K562 (cell line): ENCODE measurements around the gene ANKZF1. TPM values are rescaled to one million over a fixed set of nuclear protein-coding genes. Genes with fewer than 3 reads are reported as not detected.

ENCODE experiments used
- ATAC-seq: fragments of 200-7000 bp; cut with Tn5 transposase; 3 replicates; pipeline ENCODE4 v1.9.1; 2020; ENCODE audit warnings: moderate library complexity
- BruUV-seq: library from RNA; stranded (reverse); fragments of 400-500 nt; replicated peaks from 2 replicates; lab custom pipeline; 2021; lab: Mats Ljungman, UMichigan
- CTCF ChIA-PET: fragments of 300-600 bp; formaldehyde crosslinking; extraction: SDS; loops from one replicate; lab custom pipeline; 2021; ENCODE audit warnings: low intra/inter-chr PET ratio; lab: Yijun Ruan, JAX
- POLR2A ChIA-PET: fragments of 300-600, 350-650 bp; sonication (Branson Sonifier 250); formaldehyde crosslinking; extraction: SDS; loops from one replicate; lab custom pipeline; 2021; ENCODE audit warnings: antibody characterized with exemption, inconsistent platforms; lab: Yijun Ruan, JAX
- DNase-seq, 4 experiments: peaks; one replicate each; pipeline versions ENCODE4 v3.0.0 to v3.0.0-alpha.2; 2011 to 2018; ENCODE audit warnings: low spot score in 3 of 4, mixed read lengths in 3 of 4; ENCODE audit errors: extremely low read depth in 1 of 4
- FAIRE-seq: peaks from 2 replicates; lab custom pipeline; 2011; peaks lifted over from hg19 to GRCh38; lab: Jason Lieb, UNC
- H2AFZ ChIP-seq: 2 replicates; pipeline ENCODE4 v1.6.0; 2011; ENCODE audit warnings: low read depth, low read length, control low read depth, inconsistent platforms
- H3K27ac ChIP-seq: fragments of 200-600 bp; 3 replicates; pipeline ENCODE4 v1.8.0; 2011; ENCODE audit warnings: low read depth, mild to moderate bottlenecking, control low read depth, inconsistent platforms, low read length, moderate library complexity, mixed read lengths; ENCODE audit errors: extremely low read depth
- H3K27me3 ChIP-seq, 2 experiments: fragments of 300-600 bp in 1 of 2; 2 replicates in 1 of 2; 3 replicates in 1 of 2; pipeline versions ENCODE4 v1.6.0 to v1.8.0; 2011; ENCODE audit warnings: inconsistent platforms in 2 of 2, low read length in 2 of 2, mild to moderate bottlenecking in 1 of 2, mixed read lengths in 1 of 2, moderate library complexity in 1 of 2; ENCODE audit not compliant: control insufficient read depth in 2 of 2, insufficient read depth in 2 of 2
- H3K36me3 ChIP-seq: fragments of 300-600 bp; 3 replicates; pipeline ENCODE4 v1.8.0; 2011; ENCODE audit warnings: mild to moderate bottlenecking, low read length, inconsistent platforms; ENCODE audit not compliant: control insufficient read depth, insufficient read depth
- H3K4me1 ChIP-seq, 2 experiments: fragments of 200-600 bp in 1 of 2; replicated peaks in 1 of 2; 2 replicates in 1 of 2; 3 replicates in 1 of 2; pipeline versions ENCODE4 v1.5.1 to v1.8.0; 2011; ENCODE audit warnings: inconsistent platforms in 2 of 2, low read length in 2 of 2, mild to moderate bottlenecking in 1 of 2, mixed read lengths in 1 of 2, moderate library complexity in 1 of 2; ENCODE audit not compliant: control insufficient read depth in 2 of 2, insufficient read depth in 2 of 2
- H3K4me2 ChIP-seq: 2 replicates; pipeline ENCODE4 v1.6.1; 2011; ENCODE audit warnings: low read length, control low read depth, inconsistent platforms, mixed read lengths; ENCODE audit not compliant: insufficient read depth
- H3K4me3 ChIP-seq: fragments of 200-600 bp; sonication (generic), shearing (Covaris generic); 2 replicates; pipeline ENCODE4 v1.5.1; 2016; ENCODE audit warnings: control low read depth, inconsistent platforms
- H3K79me2 ChIP-seq: fragments of 200-600 bp; 3 replicates; pipeline ENCODE4 v1.8.0; 2011; ENCODE audit warnings: low read length, inconsistent platforms; ENCODE audit not compliant: control insufficient read depth, insufficient read depth
- H3K9ac ChIP-seq, 2 experiments: 2 replicates each; pipeline versions ENCODE4 v1.6.0 to v1.6.1; 2011; ENCODE audit warnings: low read depth in 2 of 2, low read length in 2 of 2, control low read depth in 1 of 2, inconsistent platforms in 1 of 2, mild to moderate bottlenecking in 1 of 2, mixed read lengths in 1 of 2; ENCODE audit not compliant: insufficient read depth in 1 of 2
- H3K9me1 ChIP-seq: one replicate; pipeline ENCODE4 v1.6.0; 2011; ENCODE audit warnings: inconsistent platforms, mild to moderate bottlenecking, low read length, moderate library complexity; ENCODE audit not compliant: control insufficient read depth, insufficient read depth
- H3K9me3 ChIP-seq: replicated peaks from 2 replicates; pipeline ENCODE4 v1.5.1; 2011; ENCODE audit warnings: low read depth, low read length, inconsistent platforms; ENCODE audit not compliant: control insufficient read depth, insufficient read depth
- H4K20me1 ChIP-seq: replicated peaks from 2 replicates; pipeline ENCODE4 v1.6.1; 2011; ENCODE audit warnings: low read length, inconsistent platforms, mixed read lengths; ENCODE audit not compliant: control insufficient read depth, insufficient read depth
- CREBBP ChIP-seq: IDR thresholded peaks from one replicate; pipeline ENCODE4 v1.6.1; 2012; ENCODE audit warnings: low read depth, mild to moderate bottlenecking, control low read depth, inconsistent platforms, low read length
- ETV1 ChIP-seq: fragments of 450-650 bp; conservative IDR thresholded peaks from 2 replicates; pipeline ENCODE4 v1.6.1; 2016; ENCODE audit warnings: missing genetic modification characterization, control low read depth, low read depth, missing compliant biosample characterization
- HDGF ChIP-seq: fragments of 450-650 bp; IDR thresholded peaks from 2 replicates; pipeline ENCODE4 v1.6.1; 2016
- NR3C1 ChIP-seq: sonication (generic); formaldehyde crosslinking; IDR thresholded peaks from 2 replicates; pipeline ENCODE4 v1.8.1; 2022; ENCODE audit warnings: missing genetic modification reagents
- PCBP2 ChIP-seq: fragments of 200-400 bp; formaldehyde crosslinking; IDR thresholded peaks from 2 replicates; pipeline ENCODE4 v1.6.1; 2018; ENCODE audit warnings: low read length, low read depth, mild to moderate bottlenecking, moderate library complexity; ENCODE audit not compliant: poor library complexity, severe bottlenecking
- POLR2G ChIP-seq: fragments of 200-400 bp; formaldehyde crosslinking; IDR thresholded peaks from 2 replicates; pipeline ENCODE4 v1.6.1; 2017; ENCODE audit warnings: low read depth, mild to moderate bottlenecking, antibody characterized with exemption, low read length, moderate library complexity
- SOX6 ChIP-seq: fragments of 450-650 bp; IDR thresholded peaks from 2 replicates; pipeline ENCODE4 v1.6.1; 2014; ENCODE audit warnings: mild to moderate bottlenecking
- SRF ChIP-seq, 2 experiments: fragments of 250-450, 450-650 bp in 1 of 2; sonication (Bioruptor Pico) in 1 of 2; sonication (generic) in 1 of 2; formaldehyde crosslinking; IDR thresholded peaks; 2 replicates each; pipeline versions ENCODE4 v1.5.0 to v1.5.1; 2020 to 2022; ENCODE audit warnings: mild to moderate bottlenecking in 1 of 2, missing genetic modification reagents in 1 of 2
- THRAP3 ChIP-seq: fragments of 450-650 bp; IDR thresholded peaks from 2 replicates; pipeline ENCODE4 v1.6.1; 2016; ENCODE audit warnings: mild to moderate bottlenecking, inconsistent platforms, borderline replicate concordance
- WGBS: fragments of 100-300 bp; shearing (Covaris generic); methylation state at CpG from one replicate; pipeline ENCODE4 v1.1.6; 2016; ENCODE audit warnings: low coverage, mixed read lengths; ENCODE audit not compliant: insufficient coverage; ENCODE audit errors: missing lambda C conversion rate; 5-methylcytosine and 5-hydroxymethylcytosine counted together
- in situ Hi-C: fragments of 300-500 bp; cut with MboI; formaldehyde crosslinking; loops from 4 replicates; pipeline ENCODE4 v1.15.0; 2018; ENCODE audit warnings: inconsistent platforms, mixed read lengths
- intact Hi-C: fragments of 100-400 bp; cut with micrococcal nuclease; formaldehyde crosslinking; loops from 2 replicates; pipeline ENCODE4 v1.14.2; 2022
- polyA plus RNA-seq, 8 experiments: library from polyadenylated mRNA; depleted of rRNA in 4 of 8; stranded (reverse) in 5 of 8; unstranded in 3 of 8; fragments of >200 nt; fragmentation: Nextera tagmentation in 2 of 8; fragmentation: Illumina TruSeq in 1 of 8; extraction: Ambion mirVana in 2 of 8; extraction: Trizol in 1 of 8; gene quantifications; 2 replicates each; pipeline versions ENCODE4 v1.2.1 to v1.2.3, GENCODE V29; 2011 to 2014; ENCODE audit warnings: inconsistent platforms in 1 of 8, missing spikeins in 1 of 8
- total RNA-seq, 7 experiments: library from RNA; depleted of rRNA in 6 of 7; stranded (reverse); fragments of >200 nt in 6 of 7; fragmentation: Illumina TruSeq in 2 of 7; extraction: Trizol in 2 of 7; gene quantifications; 2 replicates each; pipeline versions ENCODE4 v1.2.1 to v1.2.3, GENCODE V29; 2011 to 2021; ENCODE audit warnings: low replicate concordance in 1 of 7
- TF ChIP-seq, protein P1 (sequence below): sonication (generic); formaldehyde crosslinking; IDR thresholded peaks from 2 replicates; pipeline ENCODE4 v1.8.0; 2022; ENCODE audit warnings: mild to moderate bottlenecking, low read depth, missing genetic modification reagents
- TF ChIP-seq, protein P2 (sequence below): fragments of 450-650 bp; formaldehyde crosslinking; IDR thresholded peaks from 2 replicates; pipeline ENCODE4 v1.4.0; 2020; ENCODE audit warnings: mild to moderate bottlenecking, moderate library complexity
- TF ChIP-seq, protein P3 (sequence below), 2 experiments: fragments of 250-450 bp in 1 of 2; fragments of 450-650 bp in 1 of 2; sonication (Bioruptor Pico) in 1 of 2; IDR thresholded peaks; 2 replicates each; pipeline versions ENCODE4 v1.6.1 to v1.8.0; 2016 to 2021; ENCODE audit warnings: mild to moderate bottlenecking in 2 of 2, moderate library complexity in 2 of 2, missing compliant biosample characterization in 1 of 2, missing genetic modification characterization in 1 of 2
- TF ChIP-seq, protein P4 (sequence below): fragments of 450-650 bp; IDR thresholded peaks from 2 replicates; pipeline ENCODE4 v1.6.1; 2018; ENCODE audit not compliant: partially characterized antibody

ANKZF1 gene
- total and polyA plus RNA-seq, 9 of the 15 experiments (the other 6 are each of a cell fraction or from before 2014, with no cell fraction given): 3.1 to 60.6 (median 31.0) TPM

DNA sequence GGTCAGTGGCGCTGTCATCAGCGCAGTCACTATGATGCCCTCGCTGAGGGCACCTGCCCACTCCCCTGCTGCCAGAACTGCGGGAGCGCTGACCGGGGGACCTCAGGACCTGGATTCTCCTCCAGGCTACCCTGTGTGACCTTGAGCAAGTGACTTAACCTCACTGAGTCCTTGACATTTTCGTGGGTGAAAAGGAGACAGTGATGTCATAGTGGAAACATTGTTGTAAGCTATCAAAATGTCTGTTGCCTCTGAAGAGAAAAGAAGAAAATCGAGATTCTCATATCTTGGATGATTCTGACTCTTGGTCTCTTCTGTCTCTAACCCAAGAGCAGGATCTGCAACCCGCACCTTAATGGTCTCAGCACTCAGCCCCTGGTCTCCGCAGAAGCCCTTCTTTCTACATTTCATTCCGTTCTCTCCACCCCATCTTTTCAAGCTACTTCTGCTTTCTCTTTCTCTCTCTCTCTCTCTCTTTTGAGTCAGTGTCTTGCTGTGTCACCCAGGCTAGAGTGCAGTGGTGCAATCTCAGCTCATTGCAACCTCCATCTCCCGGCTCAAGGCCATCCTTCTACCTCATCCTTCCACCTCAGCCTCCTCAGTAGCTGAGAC is 25.1 kb downstream of the ANKZF1 start:
- Histone ChIP-seq H3K4me3 (peak overlapping the region; percentile 58), H2AFZ (peak overlapping the region; percentile 88), H3K9me3 (no peaks in the 10 kb centered on the region), H3K36me3 (peaks cover 24% of the 10 kb centered on the region; the same call in 2 of the 3 replicates), H3K79me2 (peaks cover 24% of the 10 kb centered on the region), H3K4me1 (peaks cover 13 to 40% of the 10 kb centered on the region in 2 experiments; a peak in 4 of 5 replicates), H3K27ac (no peak overlapping the region), H3K9ac (peak overlapping the region; percentile 71 to 92; a peak in 3 of 4 replicates), H3K9me1 (no peaks in the 10 kb centered on the region), H3K4me2 (peak overlapping the region; percentile 82), H4K20me1 (0 out of 2 replicates have a peak, but pooled peaks cover 2% of the 10 kb centered on the region), H3K27me3 (0 out of 5 replicates have a peak, but pooled peaks cover 0 to 4% of the 10 kb centered on the region in 2 experiments)
- ATAC-seq (no peak), FAIRE-seq (no peak), DNase-seq (no peak)
- in situ Hi-C loops (no loop called here), intact Hi-C loops (no loop called here)
- 6% methylated on average over 8 of the region's 12 CpGs for WGBS
- ChIA-PET CTCF (interaction anchor here (0.8 kb wide), 1 partner anchor 40 kb away, joined by 5 read pairs; no protein-coding TSS in a partner anchor), POLR2A (interaction anchor here (0.7 to 2.0 kb wide), 8 partner anchors 9 to 112 kb away, joined by 3 to 8 read pairs (median 4); partner anchors contain the start of genes DNAJB2, GLB1L and STK16)
- no TSS peak for BruUV-seq
- TF ChIP-seq CREBBP (no peak), SOX6 (no peak), NR3C1 (no peak), POLR2G (no peak), SRF (CRISPR knock-in tag; IDR thresholded peaks at IDR 0.05) (no peak), ETV1 (tag) (no peak), THRAP3 (no peak), PCBP2 (no peak), HDGF (no peak)
- TF ChIP-seq, protein P1, sequence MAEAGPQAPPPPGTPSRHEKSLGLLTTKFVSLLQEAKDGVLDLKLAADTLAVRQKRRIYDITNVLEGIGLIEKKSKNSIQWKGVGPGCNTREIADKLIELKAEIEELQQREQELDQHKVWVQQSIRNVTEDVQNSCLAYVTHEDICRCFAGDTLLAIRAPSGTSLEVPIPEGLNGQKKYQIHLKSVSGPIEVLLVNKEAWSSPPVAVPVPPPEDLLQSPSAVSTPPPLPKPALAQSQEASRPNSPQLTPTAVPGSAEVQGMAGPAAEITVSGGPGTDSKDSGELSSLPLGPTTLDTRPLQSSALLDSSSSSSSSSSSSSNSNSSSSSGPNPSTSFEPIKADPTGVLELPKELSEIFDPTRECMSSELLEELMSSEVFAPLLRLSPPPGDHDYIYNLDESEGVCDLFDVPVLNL (CRISPR knock-in tag): no peak
- TF ChIP-seq, protein P2, sequence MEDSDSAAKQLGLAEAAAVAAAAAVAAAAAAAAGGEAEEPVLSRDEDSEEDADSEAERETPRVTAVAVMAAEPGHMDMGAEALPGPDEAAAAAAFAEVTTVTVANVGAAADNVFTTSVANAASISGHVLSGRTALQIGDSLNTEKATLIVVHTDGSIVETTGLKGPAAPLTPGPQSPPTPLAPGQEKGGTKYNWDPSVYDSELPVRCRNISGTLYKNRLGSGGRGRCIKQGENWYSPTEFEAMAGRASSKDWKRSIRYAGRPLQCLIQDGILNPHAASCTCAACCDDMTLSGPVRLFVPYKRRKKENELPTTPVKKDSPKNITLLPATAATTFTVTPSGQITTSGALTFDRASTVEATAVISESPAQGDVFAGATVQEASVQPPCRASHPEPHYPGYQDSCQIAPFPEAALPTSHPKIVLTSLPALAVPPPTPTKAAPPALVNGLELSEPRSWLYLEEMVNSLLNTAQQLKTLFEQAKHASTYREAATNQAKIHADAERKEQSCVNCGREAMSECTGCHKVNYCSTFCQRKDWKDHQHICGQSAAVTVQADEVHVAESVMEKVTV (CRISPR knock-in tag): no peak
- TF ChIP-seq, protein P3, sequence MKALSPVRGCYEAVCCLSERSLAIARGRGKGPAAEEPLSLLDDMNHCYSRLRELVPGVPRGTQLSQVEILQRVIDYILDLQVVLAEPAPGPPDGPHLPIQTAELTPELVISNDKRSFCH (CRISPR knock-in tag; IDR thresholded peaks at IDR 0.05): no peak
- TF ChIP-seq, protein P3 (tag; IDR thresholded peaks at IDR 0.05): no peak
- TF ChIP-seq, protein P4, sequence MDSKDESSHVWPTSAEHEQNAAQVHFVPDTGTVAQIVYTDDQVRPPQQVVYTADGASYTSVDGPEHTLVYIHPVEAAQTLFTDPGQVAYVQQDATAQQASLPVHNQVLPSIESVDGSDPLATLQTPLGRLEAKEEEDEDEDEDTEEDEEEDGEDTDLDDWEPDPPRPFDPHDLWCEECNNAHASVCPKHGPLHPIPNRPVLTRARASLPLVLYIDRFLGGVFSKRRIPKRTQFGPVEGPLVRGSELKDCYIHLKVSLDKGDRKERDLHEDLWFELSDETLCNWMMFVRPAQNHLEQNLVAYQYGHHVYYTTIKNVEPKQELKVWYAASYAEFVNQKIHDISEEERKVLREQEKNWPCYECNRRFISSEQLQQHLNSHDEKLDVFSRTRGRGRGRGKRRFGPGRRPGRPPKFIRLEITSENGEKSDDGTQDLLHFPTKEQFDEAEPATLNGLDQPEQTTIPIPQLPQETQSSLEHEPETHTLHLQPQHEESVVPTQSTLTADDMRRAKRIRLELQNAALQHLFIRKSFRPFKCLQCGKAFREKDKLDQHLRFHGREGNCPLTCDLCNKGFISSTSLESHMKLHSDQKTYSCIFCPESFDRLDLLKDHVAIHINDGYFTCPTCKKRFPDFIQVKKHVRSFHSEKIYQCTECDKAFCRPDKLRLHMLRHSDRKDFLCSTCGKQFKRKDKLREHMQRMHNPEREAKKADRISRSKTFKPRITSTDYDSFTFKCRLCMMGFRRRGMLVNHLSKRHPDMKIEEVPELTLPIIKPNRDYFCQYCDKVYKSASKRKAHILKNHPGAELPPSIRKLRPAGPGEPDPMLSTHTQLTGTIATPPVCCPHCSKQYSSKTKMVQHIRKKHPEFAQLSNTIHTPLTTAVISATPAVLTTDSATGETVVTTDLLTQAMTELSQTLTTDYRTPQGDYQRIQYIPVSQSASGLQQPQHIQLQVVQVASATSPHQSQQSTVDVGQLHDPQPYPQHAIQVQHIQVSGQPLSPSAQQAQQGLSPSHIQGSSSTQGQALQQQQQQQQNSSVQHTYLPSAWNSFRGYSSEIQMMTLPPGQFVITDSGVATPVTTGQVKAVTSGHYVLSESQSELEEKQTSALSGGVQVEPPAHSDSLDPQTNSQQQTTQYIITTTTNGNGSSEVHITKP: no peak
